NCI-H2171 (cell line): ENCODE results near the gene PLSCR5.

Source experiments
- DNase-seq: peaks from one replicate; lab custom pipeline; 2025; lab: John Stamatoyannopoulos, UW

Gene PLSCR5

GRCh38 chr3:146605106-146605505 lies at the start of gene PLSCR5:
Gene PLSCR5 (minus strand): TSS chr3:146605346. CDS start chr3:146605212, 134 bp downstream.
- no peak for DNase-seq

- no peak for DNase-seq
Observed at GRCh38 chr3:146653978-146654377, 48.8 kb upstream of the PLSCR5 start.

GRCh38 chr3:146650691-146651442 lies 45.7 kb upstream of the PLSCR5 start:
- no peak for DNase-seq

GRCh38 chr3:146646261-146646660 lies 41.1 kb upstream of the PLSCR5 start:
- DNase-seq = no peak

- no peak for DNase-seq
Observed at GRCh38 chr3:146640955-146641867, 36.1 kb upstream of the PLSCR5 start.

- DNase-seq = no peak
Observed at GRCh38 chr3:146640361-146640760, 35.2 kb upstream of the PLSCR5 start.

GRCh38 chr3:146638718-146639117 lies 33.6 kb upstream of the PLSCR5 start:
- DNase-seq = no peak

GRCh38 chr3:146637871-146638270 lies 32.7 kb upstream of the PLSCR5 start:
- DNase-seq = no peak

GRCh38 chr3:146636881-146637280 lies 31.7 kb upstream of the PLSCR5 start:
- no peak for DNase-seq

GRCh38 chr3:146634346-146634745 lies 29.2 kb upstream of the PLSCR5 start:
- no peak for DNase-seq

GRCh38 chr3:146628671-146629070 lies 23.5 kb upstream of the PLSCR5 start:
- no peak for DNase-seq

- no peak for DNase-seq
Observed at GRCh38 chr3:146626403-146627122, 21.4 kb upstream of the PLSCR5 start.

- DNase-seq = no peak
Observed at GRCh38 chr3:146625186-146625775, 20.1 kb upstream of the PLSCR5 start.

GRCh38 chr3:146621723-146622122 lies 16.6 kb upstream of the PLSCR5 start:
- DNase-seq = no peak

GRCh38 chr3:146612015-146612414 lies 6.9 kb upstream of the PLSCR5 start:
- DNase-seq = no peak

- DNase-seq = no peak
Observed at GRCh38 chr3:146611096-146611495, 6.0 kb upstream of the PLSCR5 start.

GRCh38 chr3:146598535-146598934 lies 6.6 kb downstream of the PLSCR5 start:
- no peak for DNase-seq

GRCh38 chr3:146594843-146595482 lies 10.2 kb downstream of the PLSCR5 start:
- DNase-seq = peak; percentile 3

GRCh38 chr3:146593776-146594175 lies 11.4 kb downstream of the PLSCR5 start:
- DNase-seq = no peak

- no peak for DNase-seq
Observed at GRCh38 chr3:146590521-146590920, 14.6 kb downstream of the PLSCR5 start.

- DNase-seq = peak; percentile 1
Observed at GRCh38 chr3:146589899-146590508, 15.1 kb downstream of the PLSCR5 start.
